Activated CD8-positive, alpha-beta T cell treated with anti-CD3 and anti-CD28 coated beads for 36 hours (primary cell): ENCODE measurements around the gene QRICH1. TPM values are rescaled to one million over a fixed set of nuclear protein-coding genes. Genes with fewer than 3 reads are reported as not detected.

Experiments used
- ATAC-seq: fragments of 200-7000 bp; cut with Tn5 transposase; one replicate; pipeline ENCODE4 v1.10.0; 2021; ENCODE audit warnings: mild to moderate bottlenecking, moderate library complexity
- CTCF ChIA-PET: fragments of 350-600 bp; sonication (Branson Sonifier 250); formaldehyde crosslinking; loops from one replicate; lab custom pipeline; 2021; ENCODE audit warnings: antibody characterized with exemption; lab: Charles Lee
- POLR2A ChIA-PET: fragments of 350-600 bp; sonication (Branson Sonifier 250); formaldehyde crosslinking; loops from one replicate; lab custom pipeline; 2021; ENCODE audit warnings: antibody characterized with exemption; lab: Charles Lee
- DNase-seq: peaks from one replicate; pipeline ENCODE4 v3.0.0-alpha.2; 2020
- H3K27ac Mint-ChIP-seq: one replicate; pipeline ENCODE4 v1.8.0; 2021; ENCODE audit warnings: mild to moderate bottlenecking, mixed read lengths
- H3K27me3 Mint-ChIP-seq: one replicate; pipeline ENCODE4 v1.8.0; 2021; ENCODE audit warnings: mixed read lengths
- H3K36me3 Mint-ChIP-seq: one replicate; pipeline ENCODE4 v1.8.0; 2021; ENCODE audit warnings: low read depth, mixed read lengths
- H3K4me1 Mint-ChIP-seq: one replicate; pipeline ENCODE4 v1.8.0; 2021; ENCODE audit warnings: low read depth, mixed read lengths
- H3K4me3 Mint-ChIP-seq: one replicate; pipeline ENCODE4 v1.8.0; 2021; ENCODE audit warnings: mild to moderate bottlenecking, moderate library complexity, mixed read lengths
- H3K9me3 Mint-ChIP-seq: one replicate; pipeline ENCODE4 v1.8.0; 2021; ENCODE audit warnings: mixed read lengths
- intact Hi-C: fragments of 100-400 bp; cut with micrococcal nuclease; formaldehyde crosslinking; loops from one replicate; pipeline ENCODE4 v1.10.0; 2022
- total RNA-seq, 2 experiments: library from RNA; stranded (reverse); gene quantifications; one replicate each; pipeline ENCODE4 v1.2.3, GENCODE V29; 2021
- TF ChIP-seq, protein P1 (sequence below): fragments of 200-600 bp; IDR thresholded peaks from one replicate; pipeline ENCODE4 v1.8.0; 2022; ENCODE audit warnings: antibody characterized with exemption, mild to moderate bottlenecking

The QRICH1 gene
- total RNA-seq, 2 experiments from 2014 or later, result 107 to 112 TPM

- no peaks in the 10 kb centered on the region for H3K9me3 Mint-ChIP-seq
- no peak overlapping the region for H3K27ac Mint-ChIP-seq
- ChIA-PET CTCF (interaction anchor here (1.3 kb wide), 1 partner anchor 39 kb away, joined by 4 read pairs; no protein-coding TSS in a partner anchor), POLR2A (interaction anchor here (1.3 to 1.7 kb wide), 3 partner anchors 10 to 66 kb away, joined by 3 to 9 read pairs (median 5); partner anchors contain the start of gene USP19)
- H3K4me1 Mint-ChIP-seq, result no peaks in the 10 kb centered on the region
- H3K36me3 Mint-ChIP-seq, result no peaks in the 10 kb centered on the region
- intact Hi-C loops, result no loop called here
- TF ChIP-seq, protein P1, sequence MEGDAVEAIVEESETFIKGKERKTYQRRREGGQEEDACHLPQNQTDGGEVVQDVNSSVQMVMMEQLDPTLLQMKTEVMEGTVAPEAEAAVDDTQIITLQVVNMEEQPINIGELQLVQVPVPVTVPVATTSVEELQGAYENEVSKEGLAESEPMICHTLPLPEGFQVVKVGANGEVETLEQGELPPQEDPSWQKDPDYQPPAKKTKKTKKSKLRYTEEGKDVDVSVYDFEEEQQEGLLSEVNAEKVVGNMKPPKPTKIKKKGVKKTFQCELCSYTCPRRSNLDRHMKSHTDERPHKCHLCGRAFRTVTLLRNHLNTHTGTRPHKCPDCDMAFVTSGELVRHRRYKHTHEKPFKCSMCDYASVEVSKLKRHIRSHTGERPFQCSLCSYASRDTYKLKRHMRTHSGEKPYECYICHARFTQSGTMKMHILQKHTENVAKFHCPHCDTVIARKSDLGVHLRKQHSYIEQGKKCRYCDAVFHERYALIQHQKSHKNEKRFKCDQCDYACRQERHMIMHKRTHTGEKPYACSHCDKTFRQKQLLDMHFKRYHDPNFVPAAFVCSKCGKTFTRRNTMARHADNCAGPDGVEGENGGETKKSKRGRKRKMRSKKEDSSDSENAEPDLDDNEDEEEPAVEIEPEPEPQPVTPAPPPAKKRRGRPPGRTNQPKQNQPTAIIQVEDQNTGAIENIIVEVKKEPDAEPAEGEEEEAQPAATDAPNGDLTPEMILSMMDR, result no peak
- no peak overlapping the region for H3K4me3 Mint-ChIP-seq
- ATAC-seq, result no peak
- no peaks in the 10 kb centered on the region for H3K27me3 Mint-ChIP-seq
- DNase-seq, result no peak
Measured at GRCh38 chr3:49131040-49131439, 37.2 kb upstream of the QRICH1 start.

DNA sequence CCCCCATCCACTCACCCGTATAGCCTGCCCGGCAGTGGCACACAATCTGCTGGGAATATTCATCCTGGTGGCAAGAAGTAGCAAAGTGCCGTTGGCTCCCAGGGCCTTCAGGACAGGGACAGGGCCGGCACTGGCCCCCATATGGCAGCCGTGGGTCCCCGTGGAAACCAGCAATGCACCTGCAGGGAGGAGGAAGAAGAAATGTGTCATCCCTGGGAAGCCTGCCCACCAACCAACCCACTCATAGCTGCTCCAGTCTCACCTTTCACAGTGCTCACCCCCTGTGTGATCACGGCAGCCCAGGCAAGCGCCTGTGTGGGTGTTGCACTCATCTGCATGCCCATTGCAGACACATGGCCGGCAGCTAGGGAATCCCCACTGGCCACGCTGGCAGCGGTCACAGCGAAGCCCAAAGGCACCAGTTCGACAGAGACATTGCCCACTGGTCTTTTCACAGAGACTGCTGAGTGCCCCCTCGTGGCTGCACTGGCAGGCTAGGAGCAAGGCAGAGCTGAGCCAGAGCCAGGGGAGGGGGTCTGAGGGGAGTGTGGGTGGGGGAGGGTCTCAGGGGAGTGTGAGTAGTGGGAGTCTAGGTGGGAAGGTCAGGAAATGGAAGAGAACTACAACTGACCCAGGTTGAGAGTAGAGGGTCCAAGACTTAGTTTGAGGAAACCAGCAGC lies 31.3 kb upstream of the QRICH1 start:
- Mint-ChIP-seq H3K4me3 (no peak overlapping the region), H3K4me1 (peaks cover 9% of the 10 kb centered on the region), H3K9me3 (no peaks in the 10 kb centered on the region), H3K27me3 (no peaks in the 10 kb centered on the region), H3K36me3 (no peaks in the 10 kb centered on the region), H3K27ac (no peak overlapping the region)
- ChIA-PET CTCF (no interaction called here), POLR2A (interaction anchor here (1.3 kb wide), 1 partner anchor 8 kb away, joined by 4 read pairs; the partner anchor contains the start of gene LAMB2)
- intact Hi-C loops, result no loop called here
- ATAC-seq (no peak), DNase-seq (peak; percentile 10)
- TF ChIP-seq, protein P1, result no peak

GRCh38 chr3:49124203-49124602 lies 30.3 kb upstream of the QRICH1 start:
- no peaks in the 10 kb centered on the region for H3K27me3 Mint-ChIP-seq
- TF ChIP-seq, protein P1, result no peak
- no peak overlapping the region for H3K27ac Mint-ChIP-seq
- ATAC-seq (no peak), DNase-seq (no peak)
- intact Hi-C loops, result no loop called here
- H3K4me1 Mint-ChIP-seq, result peaks cover 15% of the 10 kb centered on the region
- no peaks in the 10 kb centered on the region for H3K36me3 Mint-ChIP-seq
- H3K4me3 Mint-ChIP-seq, result no peak overlapping the region
- H3K9me3 Mint-ChIP-seq, result no peaks in the 10 kb centered on the region
- CTCF ChIA-PET, result no interaction called here
- POLR2A ChIA-PET, result interaction anchor here (0.7 to 1.3 kb wide), 2 partner anchors 9 to 81 kb away, joined by 3 to 4 read pairs; partner anchors contain the start of gene LAMB2

DNA sequence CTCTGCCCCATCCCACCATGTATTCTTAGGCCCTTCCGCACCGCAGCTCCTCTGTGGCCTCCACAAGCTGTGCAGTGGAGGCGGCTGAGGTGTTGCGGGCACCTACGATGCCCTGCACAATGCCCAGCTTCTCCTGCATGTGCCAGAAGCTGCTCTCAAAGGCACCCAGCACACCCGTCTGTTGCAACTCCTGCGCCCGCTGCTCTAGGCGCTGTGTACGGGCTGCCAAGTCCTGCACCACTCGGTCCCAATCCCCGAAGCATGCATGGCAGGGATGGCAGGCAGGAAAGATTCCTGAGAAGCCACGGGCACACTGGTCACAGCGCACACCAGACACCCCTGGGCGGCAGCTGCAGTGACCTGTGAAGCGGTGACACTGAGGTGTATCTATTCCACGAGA lies 29.8 kb upstream of the QRICH1 start:
- no peaks in the 10 kb centered on the region for H3K9me3 Mint-ChIP-seq
- ATAC-seq, result no peak
- peaks cover 4% of the 10 kb centered on the region for H3K36me3 Mint-ChIP-seq
- intact Hi-C loops, result no loop called here
- peaks cover 20% of the 10 kb centered on the region for H3K4me1 Mint-ChIP-seq
- no peaks in the 10 kb centered on the region for H3K27me3 Mint-ChIP-seq
- no peak overlapping the region for H3K4me3 Mint-ChIP-seq
- no peak overlapping the region for H3K27ac Mint-ChIP-seq
- TF ChIP-seq, protein P1, result no peak
- POLR2A ChIA-PET, result no interaction called here
- CTCF ChIA-PET, result no interaction called here
- DNase-seq, result no peak

DNA sequence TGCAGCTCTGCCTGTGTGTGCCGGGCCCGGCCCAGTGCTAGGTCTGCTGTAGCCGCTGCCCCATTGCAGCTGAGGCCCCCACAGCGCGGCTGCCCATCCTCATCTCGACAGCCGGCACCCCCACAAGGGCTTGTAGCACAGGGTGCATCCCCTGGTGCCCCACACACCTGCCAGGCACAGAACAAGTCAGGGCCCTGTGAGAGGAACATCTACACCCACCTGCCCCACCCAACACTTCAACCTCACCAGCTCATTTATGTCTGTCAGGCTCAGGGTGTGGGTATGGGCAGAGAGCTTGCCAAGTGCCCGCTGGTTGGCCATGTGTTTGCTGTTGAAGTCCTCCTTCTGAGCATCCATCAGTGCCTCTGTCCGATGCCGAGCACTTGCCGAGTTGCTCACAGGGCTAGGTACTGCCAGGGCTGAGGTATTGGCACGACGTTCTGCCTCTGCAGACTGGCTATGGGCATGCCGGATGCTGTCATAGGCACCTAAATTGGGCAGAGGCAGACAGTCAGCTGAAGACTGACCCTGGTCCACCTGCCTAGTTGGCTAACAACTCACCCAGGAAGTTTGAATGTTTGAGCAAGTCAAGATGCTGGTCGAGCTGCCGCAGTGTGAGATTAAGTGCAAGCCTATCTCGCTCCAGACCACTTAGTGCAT lies 29.1 kb upstream of the QRICH1 start:
- Mint-ChIP-seq H3K4me1 (peaks cover 20% of the 10 kb centered on the region), H3K27ac (no peak overlapping the region), H3K9me3 (no peaks in the 10 kb centered on the region), H3K36me3 (peaks cover 5% of the 10 kb centered on the region), H3K27me3 (no peaks in the 10 kb centered on the region), H3K4me3 (no peak overlapping the region)
- ChIA-PET POLR2A (no interaction called here), CTCF (no interaction called here)
- TF ChIP-seq, protein P1, result no peak
- DNase-seq (no peak), ATAC-seq (no peak)
- intact Hi-C loops, result no loop called here
